Fibroblast of villous mesenchyme (primary cell): ENCODE results near the gene RHBDL3. TPM values are rescaled to one million over a fixed set of nuclear protein-coding genes. Genes with fewer than 3 reads are reported as not detected.
A peak's percentile ranks its signal among the peaks of the same experiment; 100 is the strongest.
"Not testable (repeated sequence)": the region's sequence is repeated elsewhere in the genome, so short reads cannot be mapped to it uniquely, and the experiment has no call there.

ENCODE experiments used
- DNase-seq: peaks from one replicate; pipeline ENCODE4 v3.0.0-alpha.2; 2010; ENCODE audit warnings: low read depth
- H3K4me3 ChIP-seq: 2 replicates; pipeline ENCODE4 v1.5.1; 2011; ENCODE audit warnings: low read depth, mild to moderate bottlenecking, low read length
- total RNA-seq: library from RNA; depleted of rRNA; stranded (reverse); fragments of >200 nt; gene quantifications from 2 replicates; pipeline ENCODE4 v1.2.3, GENCODE V29; 2012
- TF ChIP-seq, protein P1 (sequence below): IDR thresholded peaks from 2 replicates; pipeline ENCODE4 v1.5.1; 2012; ENCODE audit warnings: low read depth, mild to moderate bottlenecking, low read length; ENCODE audit not compliant: insufficient read depth

Gene RHBDL3
- total RNA-seq, 1 donor: not detected

DNA sequence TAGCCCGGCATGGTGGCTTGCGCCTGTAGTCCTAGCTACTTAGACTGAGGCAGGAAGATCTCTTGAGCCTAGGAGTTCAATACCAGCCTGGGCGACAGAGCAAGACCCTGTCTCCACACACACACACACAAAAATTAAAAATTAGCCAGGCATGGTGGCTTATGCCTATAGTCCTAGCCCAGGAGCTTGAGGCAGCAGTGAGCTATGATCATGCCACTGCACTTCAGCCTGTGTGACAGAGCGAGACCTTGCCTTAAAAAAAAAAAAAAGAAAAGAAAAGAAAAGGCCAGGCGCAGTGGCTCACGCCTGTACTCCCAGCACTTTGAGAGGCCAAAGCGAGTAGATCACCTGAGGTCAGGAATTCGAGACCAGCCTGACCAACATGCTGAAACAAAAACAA lies 52.4 kb downstream of the RHBDL3 start:
- TF ChIP-seq, protein P1, sequence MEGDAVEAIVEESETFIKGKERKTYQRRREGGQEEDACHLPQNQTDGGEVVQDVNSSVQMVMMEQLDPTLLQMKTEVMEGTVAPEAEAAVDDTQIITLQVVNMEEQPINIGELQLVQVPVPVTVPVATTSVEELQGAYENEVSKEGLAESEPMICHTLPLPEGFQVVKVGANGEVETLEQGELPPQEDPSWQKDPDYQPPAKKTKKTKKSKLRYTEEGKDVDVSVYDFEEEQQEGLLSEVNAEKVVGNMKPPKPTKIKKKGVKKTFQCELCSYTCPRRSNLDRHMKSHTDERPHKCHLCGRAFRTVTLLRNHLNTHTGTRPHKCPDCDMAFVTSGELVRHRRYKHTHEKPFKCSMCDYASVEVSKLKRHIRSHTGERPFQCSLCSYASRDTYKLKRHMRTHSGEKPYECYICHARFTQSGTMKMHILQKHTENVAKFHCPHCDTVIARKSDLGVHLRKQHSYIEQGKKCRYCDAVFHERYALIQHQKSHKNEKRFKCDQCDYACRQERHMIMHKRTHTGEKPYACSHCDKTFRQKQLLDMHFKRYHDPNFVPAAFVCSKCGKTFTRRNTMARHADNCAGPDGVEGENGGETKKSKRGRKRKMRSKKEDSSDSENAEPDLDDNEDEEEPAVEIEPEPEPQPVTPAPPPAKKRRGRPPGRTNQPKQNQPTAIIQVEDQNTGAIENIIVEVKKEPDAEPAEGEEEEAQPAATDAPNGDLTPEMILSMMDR: no peak
- DNase-seq: no peak
- no peak overlapping the region for H3K4me3 ChIP-seq

DNA sequence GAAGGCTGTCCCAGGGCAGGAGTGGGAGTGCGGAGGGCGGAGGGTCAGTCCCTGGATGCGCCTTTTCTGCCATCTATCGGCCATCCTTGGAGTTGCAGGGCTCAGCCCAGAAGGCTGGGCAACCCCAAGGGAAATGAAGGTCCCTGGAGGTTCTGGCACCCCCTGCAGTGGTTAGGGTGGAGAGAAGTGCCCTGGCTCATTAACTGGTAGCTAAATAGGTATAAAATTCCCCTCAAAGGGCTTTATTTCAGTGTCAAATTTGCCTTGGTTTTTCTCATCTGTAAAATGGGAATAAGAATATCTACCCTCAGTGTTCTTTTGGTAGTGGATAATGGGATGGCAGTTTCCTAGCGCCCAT lies 53.9 kb downstream of the RHBDL3 start:
- DNase-seq: no peak
- H3K4me3 ChIP-seq: no peak overlapping the region
- TF ChIP-seq, protein P1: peak; percentile 98

DNA sequence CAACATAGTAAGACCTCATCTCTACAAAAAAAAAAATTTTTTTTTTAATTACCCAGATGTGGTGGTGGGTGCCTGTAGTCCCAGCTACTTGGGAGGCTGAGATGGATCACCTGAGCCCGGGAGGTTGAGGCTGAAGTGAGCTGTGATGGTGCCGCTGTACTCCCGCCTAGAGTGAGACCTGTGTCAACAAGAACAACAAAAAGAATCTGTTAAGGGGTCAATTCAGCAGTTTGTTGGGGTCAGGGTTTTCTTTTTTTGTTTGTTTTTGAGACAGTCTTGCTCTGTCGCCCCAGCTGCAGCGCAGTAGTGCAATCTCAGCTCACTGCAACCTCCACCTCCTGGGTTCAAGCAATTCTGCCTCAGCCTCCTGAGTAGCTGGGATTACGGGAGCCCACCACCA lies 54.4 kb downstream of the RHBDL3 start:
- not testable (repeated sequence) for DNase-seq, H3K4me3 ChIP-seq

DNA sequence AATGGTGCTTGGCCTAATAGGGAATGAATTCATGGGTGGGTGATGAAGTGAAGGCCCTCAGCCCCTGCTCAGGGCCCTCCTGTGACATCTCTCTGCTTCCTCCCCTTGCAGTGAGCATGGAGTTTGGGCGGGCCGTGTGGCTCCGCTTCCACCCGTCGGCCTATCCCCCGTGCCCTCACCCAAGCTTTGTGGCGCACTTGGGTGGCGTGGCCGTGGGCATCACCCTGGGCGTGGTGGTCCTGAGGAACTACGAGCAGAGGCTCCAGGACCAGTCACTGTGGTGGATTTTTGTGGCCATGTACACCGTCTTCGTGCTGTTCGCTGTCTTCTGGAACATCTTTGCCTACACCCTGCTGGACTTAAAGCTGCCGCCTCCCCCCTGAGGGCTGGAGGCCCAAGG lies 55.2 kb downstream of the RHBDL3 start:
- H3K4me3 ChIP-seq: no peak overlapping the region
- TF ChIP-seq, protein P1: no peak
- DNase-seq: no peak

DNA sequence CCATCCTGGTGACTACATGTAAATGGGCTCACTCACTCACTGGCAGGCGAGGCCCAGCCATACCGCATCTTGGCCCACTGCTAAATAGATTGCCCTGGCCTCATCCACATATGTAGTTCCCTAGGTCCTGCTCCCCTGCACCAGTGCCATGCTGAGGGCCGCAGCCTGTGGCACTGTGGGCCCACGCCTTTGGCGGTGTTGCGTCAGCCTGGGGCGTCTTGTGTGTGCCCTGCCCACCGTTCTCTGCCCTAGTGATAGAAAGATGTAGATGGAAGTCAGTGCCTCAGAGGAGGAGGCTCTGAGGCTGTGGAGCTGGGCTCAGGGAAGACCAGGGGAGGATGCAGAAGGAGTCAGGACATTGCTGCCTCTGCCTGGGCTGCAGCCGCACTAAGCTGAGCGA lies 57.4 kb downstream of the RHBDL3 start:
- no peak overlapping the region for H3K4me3 ChIP-seq
- TF ChIP-seq, protein P1: no peak
- DNase-seq: no peak

DNA sequence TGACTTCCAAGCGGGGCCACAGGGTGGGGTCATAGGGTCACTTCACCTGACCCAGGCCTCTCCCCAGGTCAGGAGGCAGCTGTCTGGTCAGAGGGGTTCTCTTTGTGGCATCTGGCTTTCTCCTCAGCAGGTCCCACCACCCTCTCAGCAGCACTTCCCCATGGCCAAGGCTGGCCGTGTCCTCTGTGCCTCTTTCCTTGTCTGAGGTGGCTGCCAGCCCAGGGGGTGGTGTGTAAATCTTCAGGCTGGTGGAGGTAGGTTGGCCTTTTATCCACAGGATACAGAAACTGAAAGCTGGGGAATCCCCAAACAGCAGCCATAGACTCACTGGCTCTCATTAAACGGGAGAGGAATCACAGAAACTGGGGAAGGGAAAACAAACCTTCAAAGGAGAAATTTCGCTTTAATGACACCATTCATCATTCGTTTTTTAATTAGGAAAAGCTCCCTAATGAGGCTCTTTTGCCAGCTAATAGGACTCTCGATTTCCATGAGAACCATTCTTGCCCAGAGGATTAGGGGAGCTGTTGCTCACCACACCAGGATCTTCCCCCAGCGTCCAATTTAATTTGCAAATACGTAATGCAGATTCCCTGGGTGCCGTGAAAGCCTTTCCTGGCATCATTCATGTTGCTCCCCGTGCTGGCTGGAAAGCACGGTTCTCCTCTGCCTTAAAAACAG lies 58.3 kb downstream of the RHBDL3 start:
- peak overlapping the region; percentile 29 for H3K4me3 ChIP-seq
- peak; percentile 34 for DNase-seq
- TF ChIP-seq, protein P1: no peak

DNA sequence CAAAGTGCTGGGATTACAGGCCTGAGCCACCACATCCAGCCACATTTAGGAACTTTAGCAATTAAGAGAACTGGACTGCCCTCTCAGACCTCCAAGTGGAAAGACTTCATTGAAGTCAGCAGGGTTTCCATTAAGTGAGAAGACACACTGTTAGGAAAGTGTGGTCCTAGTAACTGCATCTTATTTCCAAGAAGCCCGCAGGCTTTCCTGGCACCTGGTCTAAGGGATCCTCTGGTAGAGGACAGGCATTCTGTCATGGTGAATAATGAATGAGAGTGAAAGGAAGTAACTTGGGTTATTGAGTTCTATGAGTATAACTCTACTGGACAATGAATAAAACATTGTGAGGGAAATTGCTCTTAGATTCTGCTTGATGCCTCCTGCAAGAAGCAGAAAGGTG lies 62.3 kb downstream of the RHBDL3 start:
- TF ChIP-seq, protein P1: no peak
- no peak for DNase-seq
- no peak overlapping the region for H3K4me3 ChIP-seq
